Glomerular endothelial cell (primary cell): ENCODE results near the gene SRSF3. TPM values are rescaled to one million over a fixed set of nuclear protein-coding genes. Genes with fewer than 3 reads are reported as not detected.
"Not testable (repeated sequence)": the region's sequence is repeated elsewhere in the genome, so short reads cannot be mapped to it uniquely, and the experiment has no call there.

ENCODE experiments used
- DNase-seq: peaks from one replicate; pipeline ENCODE4 v3.0.0-alpha.2; 2011; ENCODE audit warnings: low read depth, low spot score; ENCODE audit errors: extremely low read depth
- total RNA-seq: library from RNA; depleted of rRNA; stranded (reverse); fragments of >200 nt; gene quantifications from 2 replicates; pipeline ENCODE4 v1.2.3, GENCODE V29; 2015

SRSF3 gene
- total RNA-seq: 190 and 249 TPM in 2 replicates

DNA sequence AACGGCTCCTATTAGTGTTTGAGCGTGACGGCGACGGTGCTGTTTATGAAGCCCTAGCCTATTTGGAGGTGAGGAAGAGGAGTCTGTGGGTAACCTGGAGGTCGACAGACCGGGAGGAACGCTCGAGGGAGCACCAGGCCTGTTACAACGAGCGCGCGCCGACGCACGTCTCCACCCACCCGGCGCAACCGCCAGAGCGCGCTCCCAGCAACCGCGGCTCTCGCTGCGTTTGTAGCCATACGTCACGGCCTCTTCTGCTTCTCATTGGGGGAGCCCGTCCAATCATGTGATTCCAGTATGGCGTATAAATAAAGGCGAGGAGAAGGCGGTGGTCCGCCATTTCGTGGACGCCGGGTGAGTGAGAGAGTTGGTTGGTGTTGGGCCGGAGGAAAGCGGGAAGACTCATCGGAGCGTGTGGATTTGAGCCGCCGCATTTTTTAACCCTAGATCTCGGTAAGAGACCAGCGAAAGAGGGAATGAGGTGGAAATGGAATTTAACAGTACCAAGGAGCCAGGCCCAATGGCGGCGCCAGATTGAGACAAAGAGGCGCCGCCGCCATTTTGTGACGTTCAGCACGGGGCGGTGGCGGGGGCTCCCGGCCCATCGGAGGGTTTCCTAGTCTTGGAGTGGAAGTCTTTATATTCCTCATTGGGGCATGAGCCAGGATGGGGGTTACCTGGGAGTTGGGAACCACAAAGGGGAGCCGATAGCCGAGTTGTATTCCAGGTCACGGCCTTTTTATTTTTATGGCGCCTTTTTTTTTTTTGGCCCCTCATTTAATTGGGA, at the start of gene SRSF3:
Gene SRSF3, plus strand, starts transcription at position 334 of the 787 bp plus-strand sequence. CDS start 2,401 bp downstream, outside the sequence.
- DNase-seq: no peak

DNA sequence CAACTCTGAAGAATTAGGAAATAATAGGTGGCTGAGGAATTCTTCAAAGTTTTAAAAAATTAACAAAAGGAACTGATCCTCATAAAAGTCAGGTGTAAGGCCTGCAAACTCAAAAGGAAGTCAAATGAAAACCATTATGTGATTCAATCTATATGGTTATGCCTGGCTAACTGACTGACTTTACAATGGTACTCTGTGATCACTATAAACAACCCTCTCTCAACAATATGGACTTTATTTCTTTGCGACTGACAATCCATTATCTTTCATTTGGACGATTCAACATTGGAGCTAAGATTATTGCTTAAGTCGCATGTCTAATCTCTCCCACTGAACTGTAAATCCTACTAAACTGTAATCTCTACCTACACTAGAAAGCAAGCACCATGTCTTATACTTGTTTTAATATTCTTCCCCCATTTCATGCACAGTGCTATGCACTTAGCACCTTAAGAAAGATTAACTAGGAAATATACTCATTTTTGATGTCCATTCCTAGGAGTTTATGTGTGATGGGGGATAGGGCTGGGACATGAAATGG, 48.3 kb upstream of the SRSF3 start:
- no peak for DNase-seq

DNA sequence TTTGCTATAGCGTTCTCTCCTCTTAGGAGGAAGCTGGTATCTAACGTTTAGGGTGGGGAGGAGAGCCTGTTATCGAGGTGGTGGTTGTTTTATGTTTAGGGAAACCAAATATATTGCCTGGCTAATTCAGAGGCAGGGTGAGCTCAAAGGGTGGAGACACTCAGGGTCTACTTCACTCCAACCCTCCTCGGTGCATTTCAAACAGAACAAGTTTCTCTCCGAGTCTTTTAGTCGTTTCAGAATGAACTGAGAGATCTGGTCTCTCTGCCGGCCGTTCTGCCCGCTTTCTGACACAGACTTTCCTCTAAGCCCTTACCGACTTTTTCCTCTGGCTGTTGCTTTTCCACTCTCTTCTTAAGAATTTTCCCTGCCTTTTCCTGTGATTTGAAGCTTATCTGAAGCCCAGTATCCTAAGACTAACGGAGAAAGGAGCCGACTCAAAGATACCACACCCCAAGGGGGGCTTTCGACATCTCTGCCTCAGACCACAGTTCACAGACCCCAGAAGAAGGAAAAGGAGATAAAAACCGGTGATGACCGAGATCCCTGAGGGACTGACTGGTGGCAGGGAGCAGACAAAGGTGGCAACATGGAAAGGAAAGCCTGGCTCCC, 47.7 kb upstream of the SRSF3 start:
- no peak for DNase-seq

DNA sequence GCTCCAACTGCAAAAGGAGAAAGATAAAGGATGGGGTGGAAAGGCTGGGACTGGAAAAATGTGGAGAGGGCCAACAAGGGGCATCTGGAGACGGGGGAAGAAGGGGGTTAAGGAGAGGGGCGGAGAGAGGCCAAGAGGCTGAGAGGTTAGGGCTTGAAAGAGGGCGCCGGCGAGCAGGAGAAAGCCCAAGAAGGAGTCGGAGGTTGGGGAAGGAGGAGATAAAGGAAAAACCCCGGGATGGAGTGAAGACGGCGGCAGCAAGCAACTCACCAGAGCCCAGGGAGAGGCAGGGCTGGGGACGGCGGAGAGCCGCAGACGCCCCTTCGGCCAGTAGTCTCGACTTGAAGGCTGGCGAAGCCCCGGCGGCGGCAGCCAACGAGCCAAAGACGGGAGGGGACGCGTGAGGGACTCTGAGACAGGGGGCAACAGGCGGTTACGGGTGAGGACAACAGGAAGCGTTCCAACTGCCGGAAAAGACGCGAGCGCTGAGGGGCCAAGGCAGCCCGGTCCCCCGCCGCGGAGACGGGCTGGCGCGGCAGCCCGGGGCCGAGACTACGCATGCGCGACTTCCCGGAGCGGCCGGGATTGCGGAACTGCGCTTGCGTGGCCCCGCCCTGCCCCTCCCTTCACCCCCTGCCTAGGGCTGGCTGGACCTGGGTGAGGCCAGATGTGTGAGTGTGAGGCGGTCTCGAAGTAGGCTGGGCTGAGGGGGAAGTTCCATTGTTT, 47.1 kb upstream of the SRSF3 start, which contains the start of gene STK38:
Gene STK38, minus strand, starts transcription at position 560 of the 726 bp plus-strand sequence. CDS start 7,277 bp downstream, outside the sequence.
- DNase-seq: no peak

DNA sequence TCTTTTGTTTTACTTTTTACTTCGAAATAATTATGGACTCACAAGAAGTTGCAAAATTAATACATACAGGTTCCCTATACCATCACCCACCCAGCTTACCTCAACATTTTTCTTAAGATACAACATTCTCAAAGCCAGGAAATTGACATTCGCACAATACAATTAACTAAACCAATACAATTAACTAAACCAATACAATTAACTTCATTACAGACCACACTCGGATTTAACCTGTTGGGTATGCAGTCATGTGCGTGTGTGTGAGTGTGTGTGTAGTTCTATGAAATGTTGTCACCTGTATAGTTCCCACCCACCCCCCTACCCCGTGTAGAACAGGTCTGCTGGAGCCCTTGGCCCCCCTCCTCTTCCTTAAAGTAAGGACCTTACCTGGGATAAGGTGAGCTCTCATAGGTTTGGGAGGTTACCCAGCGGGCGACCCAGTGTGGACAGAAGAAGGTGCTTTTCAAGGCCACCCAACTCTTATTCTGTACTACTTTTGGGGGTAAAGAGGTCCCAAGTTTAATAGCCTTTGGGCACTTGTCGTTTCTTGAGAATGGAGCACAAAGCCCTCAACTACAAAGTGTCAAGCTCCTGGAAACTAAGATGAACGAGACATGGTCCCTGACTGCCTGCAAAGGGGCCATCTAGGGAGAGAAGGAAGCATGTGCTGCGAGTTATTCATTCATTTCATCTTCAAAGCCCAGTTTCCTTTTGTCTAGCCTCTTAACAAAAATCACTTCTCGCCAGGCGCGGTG, 46.3 kb upstream of the SRSF3 start:
- DNase-seq: no peak

DNA sequence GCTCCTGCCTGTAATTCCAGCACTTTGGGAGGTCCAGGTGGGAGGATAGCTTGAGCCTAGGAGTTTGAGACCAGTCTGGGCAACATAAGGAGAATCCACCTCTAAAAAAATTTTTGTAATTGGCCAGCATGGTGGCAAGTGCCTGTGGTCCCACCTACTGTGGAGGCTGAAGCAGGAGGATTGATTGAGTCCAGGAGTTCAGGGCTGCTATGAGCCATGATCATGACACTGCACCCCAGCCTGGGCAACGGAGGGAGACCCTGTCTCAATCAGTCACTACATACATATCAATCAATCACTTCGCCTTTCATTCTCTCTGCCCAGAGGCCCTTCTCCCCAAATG, 45.8 kb upstream of the SRSF3 start:
- no peak for DNase-seq

DNA sequence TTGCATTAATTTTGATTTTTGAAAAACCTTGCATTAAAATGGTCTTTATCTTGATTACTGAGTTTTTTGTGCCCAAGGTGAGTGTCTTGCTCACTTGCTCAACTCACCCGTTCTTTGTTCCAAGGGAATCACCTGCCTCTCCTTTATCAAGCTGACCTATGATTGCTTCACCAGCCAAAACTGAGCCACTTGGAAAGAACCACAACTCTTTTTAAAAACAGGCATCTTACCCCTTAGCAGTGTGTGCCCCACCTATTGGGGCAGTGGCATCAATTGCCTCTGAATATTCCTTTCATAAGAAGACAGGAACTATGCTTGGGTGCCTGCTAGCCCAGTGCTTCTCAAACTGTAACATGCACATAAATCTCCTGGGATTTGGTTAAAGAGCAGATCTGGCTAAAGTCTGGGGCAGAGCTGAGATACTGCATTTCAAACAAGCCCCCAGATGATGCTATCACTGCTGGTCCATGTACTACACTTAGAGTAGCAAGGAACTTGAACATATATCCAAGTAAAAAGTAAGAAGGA, 43.6 kb upstream of the SRSF3 start:
- no peak for DNase-seq

DNA sequence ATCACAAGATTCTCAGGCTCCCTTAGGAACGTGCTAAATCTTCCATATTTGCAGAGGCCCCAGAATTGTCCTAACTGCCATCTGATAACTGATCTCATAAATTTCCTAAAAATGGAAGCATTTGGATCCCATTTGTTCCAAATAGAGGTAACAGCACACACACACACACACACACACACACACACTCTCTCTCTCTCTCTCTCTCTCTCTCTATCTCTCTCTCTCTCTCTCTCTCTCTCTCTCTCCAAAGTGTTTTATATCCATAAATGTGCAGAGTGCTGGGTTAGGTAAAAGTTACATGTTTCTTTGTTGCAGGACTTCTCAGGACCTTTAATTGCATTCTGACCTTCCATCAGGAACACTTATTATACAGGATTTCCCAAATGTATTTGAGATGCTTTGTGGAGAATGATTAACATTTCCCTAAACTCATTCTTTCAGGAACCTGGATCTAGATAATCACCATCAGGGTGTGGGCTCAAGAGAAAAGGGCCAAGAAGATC, 38.4 kb upstream of the SRSF3 start:
- no peak for DNase-seq

DNA sequence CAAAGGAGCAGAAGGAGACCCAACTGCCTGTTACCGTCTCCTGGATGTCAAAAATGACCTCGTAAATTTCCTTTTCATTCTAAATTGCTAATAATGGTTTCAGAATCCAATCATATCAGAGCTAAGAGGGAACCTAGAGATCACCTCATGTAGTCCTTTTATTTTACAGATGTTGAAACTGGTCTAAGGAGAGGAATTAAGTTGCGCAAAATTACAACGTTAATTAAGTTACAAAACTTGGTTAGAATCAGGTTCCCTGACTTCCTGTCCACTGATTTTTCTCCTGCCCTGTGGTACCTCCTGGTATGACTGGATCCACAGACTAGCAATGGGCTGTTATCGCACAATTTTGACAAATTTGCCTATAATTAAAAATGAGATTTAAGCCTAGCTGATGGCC, 37.9 kb upstream of the SRSF3 start:
- no peak for DNase-seq

DNA sequence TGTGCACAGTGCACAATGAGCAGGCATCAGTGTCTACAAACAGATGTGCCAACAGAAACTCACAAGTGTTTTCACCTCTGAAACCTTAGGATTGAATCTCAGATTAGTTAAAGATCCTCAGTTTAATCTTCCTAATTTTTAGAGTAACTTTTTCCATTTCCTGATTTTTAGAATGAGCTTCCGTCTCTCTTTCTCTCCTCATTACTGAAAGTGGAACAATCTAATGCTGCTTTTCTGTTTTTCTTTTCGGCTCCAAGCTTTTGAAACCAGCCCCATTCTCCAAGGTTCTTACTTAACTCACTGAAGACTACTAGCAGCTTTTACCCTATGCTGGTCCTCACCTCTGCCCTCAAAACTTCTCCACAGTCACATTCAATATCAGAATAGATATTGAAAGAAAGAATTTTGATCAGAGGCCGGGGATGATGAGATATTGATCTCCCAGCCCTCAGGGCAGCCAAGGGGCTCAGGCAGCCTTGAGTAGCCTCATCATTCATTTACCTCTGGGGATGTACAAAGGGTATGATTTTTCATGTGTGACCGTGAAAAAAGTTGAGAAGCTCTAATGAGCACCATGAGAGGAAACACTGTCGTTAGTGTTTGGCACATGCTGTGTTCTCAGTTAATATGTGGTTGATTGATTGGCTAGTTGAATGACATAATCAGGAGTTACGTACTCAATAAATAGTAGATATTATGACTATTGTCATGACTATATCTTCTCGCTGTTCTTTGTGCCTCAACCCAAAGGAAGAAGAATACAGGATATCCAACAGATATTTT, 35.0 kb upstream of the SRSF3 start:
- DNase-seq: no peak

DNA sequence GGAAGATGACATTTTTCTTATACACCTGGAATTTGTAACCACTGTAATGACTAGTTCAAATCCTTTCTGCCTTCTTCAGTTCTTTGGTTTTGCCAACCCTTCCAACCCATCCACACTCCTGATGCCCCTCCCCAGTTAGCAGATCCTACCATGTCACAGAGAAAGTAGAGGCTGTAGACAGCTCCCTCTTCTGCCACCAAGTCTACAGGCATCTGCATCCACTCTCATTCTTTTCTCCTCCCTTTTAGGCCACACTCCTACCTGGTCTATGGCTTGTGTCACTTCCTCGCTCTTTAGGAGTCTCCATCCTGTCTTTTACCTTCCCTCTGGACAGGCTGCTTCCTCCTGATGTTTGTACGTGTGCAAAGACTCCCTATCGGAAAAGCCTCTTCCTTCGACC, 33.3 kb upstream of the SRSF3 start:
- no peak for DNase-seq

DNA sequence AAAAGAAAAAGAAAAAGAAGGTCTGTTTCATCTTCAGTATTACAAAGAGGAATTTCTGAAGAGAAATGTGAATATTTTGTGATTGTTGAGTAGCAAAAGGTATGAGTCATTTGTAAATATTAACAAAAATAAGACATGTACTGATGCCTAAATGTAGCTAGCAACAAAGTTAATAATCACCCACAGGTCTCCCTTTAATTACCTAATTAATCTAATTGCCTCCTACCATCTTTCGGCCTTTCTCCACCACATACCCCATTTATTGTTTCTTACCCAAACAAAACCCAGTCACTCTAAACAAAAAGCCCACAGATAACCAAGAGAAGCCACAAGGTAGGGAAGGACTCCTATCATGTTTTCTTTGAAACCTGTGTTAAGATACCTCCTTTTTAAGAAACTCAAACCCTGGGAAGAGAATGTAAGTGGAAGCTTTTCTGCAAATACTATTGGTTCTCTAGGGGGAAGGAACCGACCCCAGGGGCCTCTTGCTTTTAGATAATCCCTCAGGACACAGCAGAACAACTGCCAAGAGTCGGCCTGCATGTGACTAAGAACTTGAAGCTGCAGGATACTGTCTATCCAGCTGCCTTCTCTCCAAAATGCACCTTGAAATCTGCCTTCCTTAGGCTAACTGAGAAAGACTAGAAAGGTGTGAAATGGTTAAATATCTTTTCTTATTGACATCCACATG, 30.8 kb upstream of the SRSF3 start:
- no peak for DNase-seq

DNA sequence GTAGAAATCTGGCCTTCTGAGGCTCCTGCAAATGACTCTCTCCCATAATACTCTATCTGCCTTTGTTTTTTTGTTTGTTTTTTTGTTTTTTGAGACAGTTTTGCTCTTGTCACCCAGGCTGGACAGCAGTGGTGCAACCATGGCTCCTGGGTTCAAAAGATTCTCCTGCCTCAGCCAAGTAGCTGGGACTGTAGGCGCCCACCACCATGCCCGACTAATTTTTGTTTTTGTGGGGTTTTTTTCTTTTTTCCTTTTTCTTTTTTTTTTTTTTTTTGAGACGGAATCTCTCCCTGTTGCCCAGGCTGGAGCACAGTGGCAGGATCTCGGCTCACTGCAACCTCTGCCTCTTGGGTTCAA, 30.3 kb upstream of the SRSF3 start:
- no peak for DNase-seq

DNA sequence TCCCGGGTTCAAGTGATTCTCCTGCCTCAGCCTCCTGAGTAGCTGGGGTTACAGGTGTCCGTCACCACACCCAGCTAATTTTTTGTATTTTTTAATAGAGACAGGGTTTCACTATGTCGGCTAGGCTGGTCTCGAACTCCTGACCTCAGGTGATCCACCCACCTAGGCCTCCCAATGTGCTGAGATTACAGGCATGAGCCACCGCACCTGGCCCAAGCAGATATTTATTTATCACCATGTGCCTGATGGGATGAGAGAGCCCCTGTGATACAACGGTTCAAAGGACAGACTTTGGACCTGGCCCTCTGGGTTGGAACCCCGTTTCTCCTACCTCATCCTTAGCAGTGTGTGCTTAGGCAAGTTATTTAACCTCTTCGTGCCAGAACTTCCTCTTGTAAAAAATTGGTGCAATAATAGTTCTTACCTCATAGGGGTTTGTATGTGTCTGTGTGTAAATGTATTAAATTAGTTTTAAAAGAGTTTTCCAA, 27.7 kb upstream of the SRSF3 start:
- no peak for DNase-seq

DNA sequence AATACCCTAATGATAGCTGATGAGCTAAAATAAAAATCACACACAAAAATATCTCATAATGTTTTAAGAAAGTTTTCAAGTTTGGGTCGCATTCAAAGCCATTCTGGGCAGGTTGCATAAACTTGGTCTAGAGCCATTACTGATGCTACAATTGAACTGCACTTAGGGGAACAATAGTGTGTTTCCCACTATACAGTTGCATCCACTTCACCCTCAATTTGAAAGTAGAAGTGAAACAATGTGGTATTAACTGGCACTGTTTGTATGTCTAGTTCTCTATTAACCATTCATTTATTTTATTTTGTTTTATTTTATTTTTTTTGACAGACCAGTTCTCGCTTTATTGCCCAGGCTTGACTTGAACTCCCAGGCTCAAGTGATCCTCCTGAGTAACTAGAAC, 23.9 kb upstream of the SRSF3 start:
- no peak for DNase-seq

DNA sequence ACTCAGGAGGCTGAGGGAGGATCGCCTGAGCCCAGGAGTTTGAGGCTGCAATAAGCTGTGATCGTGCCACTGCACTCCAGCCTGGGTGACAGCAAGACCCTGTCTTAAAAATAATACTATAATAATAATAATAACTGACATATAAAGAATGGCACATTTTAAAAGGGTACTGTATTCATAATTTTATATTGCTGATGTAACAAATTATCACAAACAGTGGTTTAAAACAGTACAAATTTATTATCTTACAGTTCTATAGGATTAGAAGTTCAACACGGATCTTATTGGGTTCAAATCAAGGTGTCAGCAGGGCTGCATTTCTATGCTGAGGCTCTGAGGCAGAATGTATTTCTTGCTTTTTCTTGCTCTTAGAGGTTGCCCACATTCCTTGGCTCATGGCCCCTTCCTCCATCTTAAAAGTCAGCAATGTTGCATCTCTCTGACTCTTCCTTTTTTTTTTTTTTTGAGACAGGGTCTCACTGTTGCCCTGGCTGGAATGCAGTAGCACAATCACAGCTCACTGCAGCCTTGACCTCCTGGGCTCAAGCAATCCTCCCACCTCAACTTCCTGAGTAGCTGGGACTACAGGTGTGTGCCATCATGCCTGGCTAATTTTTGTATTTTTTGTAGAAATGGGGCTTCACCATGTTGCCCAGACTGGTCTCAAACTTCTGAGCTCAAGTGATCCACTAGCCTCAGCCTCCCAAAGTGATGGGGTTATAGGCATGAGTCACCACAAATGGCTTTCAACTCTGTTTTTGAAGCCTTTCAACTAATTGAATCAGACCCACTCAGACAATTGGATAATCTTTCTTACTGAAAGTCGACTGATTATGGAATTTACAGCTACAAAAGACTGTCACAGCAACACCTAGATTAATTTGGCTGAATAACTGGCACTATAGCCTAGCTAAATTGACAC, 22.8 kb upstream of the SRSF3 start:
- DNase-seq: no peak

DNA sequence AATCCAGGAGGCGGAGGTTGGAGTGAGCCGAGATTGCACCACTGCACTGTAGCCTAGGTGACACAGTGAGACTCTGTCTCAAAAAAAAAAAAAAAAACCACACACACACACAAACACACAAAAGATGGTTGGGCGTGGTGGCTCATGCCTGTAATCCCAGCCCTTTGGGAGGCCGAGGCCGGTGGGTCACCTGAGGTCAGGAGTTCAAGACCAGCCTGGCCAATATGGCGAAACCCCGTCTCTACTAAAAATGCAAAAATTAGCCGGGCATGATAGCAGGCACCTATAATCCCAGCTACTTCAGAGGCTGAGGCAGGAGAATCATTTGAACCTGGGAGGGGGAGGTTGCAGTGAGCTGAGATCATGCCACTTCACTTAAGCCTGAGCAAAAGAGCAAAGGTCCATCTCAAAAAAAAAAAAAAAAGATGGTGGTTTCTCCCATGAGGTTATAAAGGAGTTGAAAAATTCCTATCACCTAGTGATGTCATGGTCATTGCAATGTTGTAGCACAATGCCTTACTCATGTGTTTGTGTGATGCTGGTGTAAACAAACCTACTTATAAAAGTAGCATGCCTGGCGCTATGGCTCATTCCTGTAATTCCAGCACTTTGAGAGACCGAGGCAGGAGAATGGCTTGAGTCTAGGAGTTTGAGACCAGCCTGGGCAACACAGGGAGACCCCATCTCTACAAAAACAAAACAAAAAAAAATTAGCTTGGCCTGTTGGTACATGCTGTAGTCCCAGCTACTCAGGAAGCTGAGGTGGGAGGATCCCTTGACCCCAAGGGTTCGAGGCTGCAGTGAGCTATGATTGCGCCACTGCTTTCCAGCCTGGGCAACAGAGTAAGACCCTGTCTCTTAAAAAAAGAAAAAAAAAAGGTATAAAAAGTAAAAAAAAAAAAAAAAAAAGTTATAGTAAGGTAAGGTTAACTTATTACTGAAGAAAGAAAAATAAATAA, 21.5 kb upstream of the SRSF3 start:
- DNase-seq: not testable (repeated sequence)
